OCI-LY7 (cell line): ENCODE results near the gene HAPLN2.

ENCODE experiments used
- EZH2phosphoT487 ChIP-seq: fragments of 200-600 bp; sonication (generic); IDR thresholded peaks from 2 replicates; pipeline ENCODE4 v1.6.1; 2018; ENCODE audit warnings: low read depth, borderline replicate concordance, mild to moderate bottlenecking, mixed run types, antibody characterized with exemption, low read length, moderate library complexity, mixed read lengths
- TF ChIP-seq, protein P1 (sequence below): fragments of 200-600 bp; sonication (generic); conservative IDR thresholded peaks from 2 replicates; pipeline ENCODE4 v1.5.1; 2014; ENCODE audit warnings: mild to moderate bottlenecking, antibody characterized with exemption, low read length, moderate library complexity, mixed read lengths

DNA sequence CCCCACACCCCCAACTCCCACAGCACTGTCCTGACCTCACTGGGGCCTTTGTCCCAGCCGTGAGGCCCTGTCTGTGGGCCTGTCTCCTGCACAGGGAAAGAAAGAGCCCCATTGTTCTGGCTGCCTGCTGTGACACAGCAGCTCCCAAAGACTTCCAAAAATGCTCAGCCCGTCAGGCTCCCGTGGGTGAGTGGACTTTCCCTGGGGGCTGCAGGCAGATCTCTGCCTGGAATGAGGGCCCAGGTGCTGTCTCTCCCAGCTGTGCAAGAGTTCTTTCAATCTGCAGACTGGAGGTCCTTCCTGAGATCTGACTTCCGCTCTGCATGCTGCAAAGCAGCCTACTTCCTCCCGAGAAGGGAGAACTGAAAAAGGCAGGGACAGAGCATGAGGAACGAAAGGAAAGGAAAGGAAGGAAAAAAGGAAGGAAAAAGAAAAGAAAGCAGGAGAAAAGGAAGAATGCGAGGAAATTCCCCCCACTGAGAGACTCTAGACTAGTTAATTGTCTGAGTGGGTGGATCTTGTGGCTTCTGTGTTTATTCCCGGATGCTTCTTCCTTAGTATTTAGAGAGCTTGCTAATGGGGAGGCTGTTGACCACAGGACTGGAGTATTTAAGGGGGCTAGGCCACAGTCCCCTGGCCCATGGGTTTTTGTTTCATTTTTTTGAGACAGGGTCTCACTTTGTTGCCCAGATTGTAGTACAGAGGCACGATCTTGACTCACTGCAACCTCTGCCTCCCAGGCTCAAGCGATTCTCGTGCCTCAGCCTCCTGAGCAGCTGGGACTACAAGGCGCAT, 43.0 kb downstream of the HAPLN2 start:
- TF ChIP-seq, protein P1, sequence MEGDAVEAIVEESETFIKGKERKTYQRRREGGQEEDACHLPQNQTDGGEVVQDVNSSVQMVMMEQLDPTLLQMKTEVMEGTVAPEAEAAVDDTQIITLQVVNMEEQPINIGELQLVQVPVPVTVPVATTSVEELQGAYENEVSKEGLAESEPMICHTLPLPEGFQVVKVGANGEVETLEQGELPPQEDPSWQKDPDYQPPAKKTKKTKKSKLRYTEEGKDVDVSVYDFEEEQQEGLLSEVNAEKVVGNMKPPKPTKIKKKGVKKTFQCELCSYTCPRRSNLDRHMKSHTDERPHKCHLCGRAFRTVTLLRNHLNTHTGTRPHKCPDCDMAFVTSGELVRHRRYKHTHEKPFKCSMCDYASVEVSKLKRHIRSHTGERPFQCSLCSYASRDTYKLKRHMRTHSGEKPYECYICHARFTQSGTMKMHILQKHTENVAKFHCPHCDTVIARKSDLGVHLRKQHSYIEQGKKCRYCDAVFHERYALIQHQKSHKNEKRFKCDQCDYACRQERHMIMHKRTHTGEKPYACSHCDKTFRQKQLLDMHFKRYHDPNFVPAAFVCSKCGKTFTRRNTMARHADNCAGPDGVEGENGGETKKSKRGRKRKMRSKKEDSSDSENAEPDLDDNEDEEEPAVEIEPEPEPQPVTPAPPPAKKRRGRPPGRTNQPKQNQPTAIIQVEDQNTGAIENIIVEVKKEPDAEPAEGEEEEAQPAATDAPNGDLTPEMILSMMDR = no peak
- TF ChIP-seq EZH2phosphoT487 = no peak
